A673 (cell line): ENCODE measurements around the gene ORM1.

Source experiments
- CTCF ChIP-seq: fragments of 300-800, 200-600 bp; sonication (generic); conservative IDR thresholded peaks from 2 replicates; pipeline ENCODE4 v1.5.1; 2017; ENCODE audit warnings: low read depth, mild to moderate bottlenecking, antibody characterized with exemption, low read length, moderate library complexity, mixed read lengths
- EZH2 ChIP-seq: fragments of 200-600 bp; sonication (generic); IDR thresholded peaks from 2 replicates; pipeline ENCODE4 v1.6.1; 2017; ENCODE audit warnings: borderline replicate concordance, low read depth, mild to moderate bottlenecking, mixed read lengths, antibody characterized with exemption, low read length; ENCODE audit not compliant: poor library complexity, severe bottlenecking

GRCh38 chr9:114283551-114284111, 39.3 kb upstream of the ORM1 start:
- TF ChIP-seq CTCF (no peak), EZH2 (no peak)
